Lung (tissue), 12 donors: Measurements from ENCODE around the gene ASZ1. TPM values are rescaled to one million over a fixed set of nuclear protein-coding genes. Genes with fewer than 3 reads are reported as not detected.

Source experiments
- ATAC-seq: fragments of 200-7000 bp; cut with Tn5 transposase; one replicate; pipeline ENCODE4 v1.9.1; 2020; ENCODE audit warnings: moderate number of reproducible peaks; ENCODE audit not compliant: insufficient read depth, low FRiP score
- DNase-seq, 3 donors: peaks; one replicate each; pipeline ENCODE4 v3.0.0-alpha.2; 2013 to 2017
- H3K27ac ChIP-seq, 2 donors: one replicate each; pipeline ENCODE4 v1.5.1; 2013; ENCODE audit warnings: mild to moderate bottlenecking in 2 of 2, moderate library complexity in 2 of 2, control low read depth in 1 of 2, inconsistent platforms in 1 of 2, low read depth in 1 of 2, low read length in 1 of 2
- H3K27me3 ChIP-seq, 3 donors: one replicate each; pipeline ENCODE4 v1.5.1; 2013; ENCODE audit warnings: low read length in 2 of 3; ENCODE audit not compliant: control insufficient read depth in 3 of 3, insufficient read depth in 3 of 3
- H3K36me3 ChIP-seq, 4 donors: one replicate each; pipeline ENCODE4 v1.5.1; 2013; ENCODE audit warnings: low read length in 4 of 4, mild to moderate bottlenecking in 1 of 4, moderate library complexity in 1 of 4; ENCODE audit not compliant: control insufficient read depth in 4 of 4, insufficient read depth in 4 of 4
- H3K4me1 ChIP-seq, 5 donors: one replicate each; pipeline ENCODE4 v1.5.1; 2013; ENCODE audit warnings: low read length in 5 of 5, mild to moderate bottlenecking in 2 of 5, moderate library complexity in 1 of 5; ENCODE audit not compliant: control insufficient read depth in 5 of 5, insufficient read depth in 5 of 5
- H3K4me3 ChIP-seq: one replicate; pipeline ENCODE4 v1.5.1; 2013; ENCODE audit warnings: mild to moderate bottlenecking, control low read depth, moderate library complexity
- H3K9ac ChIP-seq, 2 donors: one replicate each; pipeline ENCODE4 v1.5.1; 2013; ENCODE audit warnings: low read length in 2 of 2, control low read depth in 1 of 2; ENCODE audit not compliant: insufficient read depth in 1 of 2
- H3K9me3 ChIP-seq, 4 donors: one replicate each; pipeline ENCODE4 v1.5.1; 2013; ENCODE audit warnings: low read length in 3 of 4, mild to moderate bottlenecking in 1 of 4, moderate library complexity in 1 of 4; ENCODE audit not compliant: control insufficient read depth in 4 of 4, insufficient read depth in 3 of 4
- WGBS, 2 donors: extraction: QIAGEN DNeasy Blood & Tissue Kit; methylation state at CpG; one replicate each; pipeline ENCODE4 v1.1.7; 2013; 5-methylcytosine and 5-hydroxymethylcytosine counted together
- polyA plus RNA-seq, 2 donors: library from polyadenylated mRNA; stranded (reverse); fragments of 200-250 nt; gene quantifications; one replicate each; pipeline ENCODE4 v1.2.1, GENCODE V29; 2013
- total RNA-seq, 2 donors: library from RNA; depleted of rRNA in 1 of 2; stranded (reverse); fragments of >200 nt in 1 of 2; gene quantifications; one replicate each; pipeline ENCODE4 v1.2.1, GENCODE V29; 2014 to 2021
- TF ChIP-seq, protein P1 (sequence below): IDR thresholded peaks from 2 replicates; pipeline ENCODE4 v1.5.1; 2012; ENCODE audit warnings: mild to moderate bottlenecking; ENCODE audit errors: control extremely low read depth, extremely low read depth
- donor health status: control.
- donor health status: control.
- donor health status: Bipolar disorder and iron deficiency.
- donor health status: healthy.
- donor health status: DM: yes; HTN: yes; CAD: no.

Gene ASZ1
- total and polyA plus RNA-seq, 4 donors: 0.05 to 0.40 (median 0.11) TPM

GRCh38 chr7:117383046-117383445, 44.2 kb downstream of the ASZ1 start:
- WGBS, 2 donors: 64 to 71% methylated on average over 2 of the region's 2 CpGs
- DNase-seq (peak in 1 of 3 donors; percentile 50), ATAC-seq (no peak)
- Histone ChIP-seq H3K27ac (no peak overlapping the region), H3K9ac (peak overlapping the region in 1 of 2 donors; percentile 26), H3K4me1 (peaks cover 0 to 23% (median 0%) of the 10 kb centered on the region in 5 donors), H3K4me3 (no peak overlapping the region), H3K27me3 (no peaks in the 10 kb centered on the region), H3K36me3 (no peaks in the 10 kb centered on the region), H3K9me3 (no peaks in the 10 kb centered on the region)
- TF ChIP-seq, protein P1, sequence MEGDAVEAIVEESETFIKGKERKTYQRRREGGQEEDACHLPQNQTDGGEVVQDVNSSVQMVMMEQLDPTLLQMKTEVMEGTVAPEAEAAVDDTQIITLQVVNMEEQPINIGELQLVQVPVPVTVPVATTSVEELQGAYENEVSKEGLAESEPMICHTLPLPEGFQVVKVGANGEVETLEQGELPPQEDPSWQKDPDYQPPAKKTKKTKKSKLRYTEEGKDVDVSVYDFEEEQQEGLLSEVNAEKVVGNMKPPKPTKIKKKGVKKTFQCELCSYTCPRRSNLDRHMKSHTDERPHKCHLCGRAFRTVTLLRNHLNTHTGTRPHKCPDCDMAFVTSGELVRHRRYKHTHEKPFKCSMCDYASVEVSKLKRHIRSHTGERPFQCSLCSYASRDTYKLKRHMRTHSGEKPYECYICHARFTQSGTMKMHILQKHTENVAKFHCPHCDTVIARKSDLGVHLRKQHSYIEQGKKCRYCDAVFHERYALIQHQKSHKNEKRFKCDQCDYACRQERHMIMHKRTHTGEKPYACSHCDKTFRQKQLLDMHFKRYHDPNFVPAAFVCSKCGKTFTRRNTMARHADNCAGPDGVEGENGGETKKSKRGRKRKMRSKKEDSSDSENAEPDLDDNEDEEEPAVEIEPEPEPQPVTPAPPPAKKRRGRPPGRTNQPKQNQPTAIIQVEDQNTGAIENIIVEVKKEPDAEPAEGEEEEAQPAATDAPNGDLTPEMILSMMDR: no peak

- Histone ChIP-seq H3K4me1 (peaks cover 0 to 23% (median 0%) of the 10 kb centered on the region in 5 donors), H3K36me3 (no peaks in the 10 kb centered on the region), H3K27ac (no peak overlapping the region), H3K9me3 (no peaks in the 10 kb centered on the region), H3K27me3 (no peaks in the 10 kb centered on the region), H3K4me3 (no peak overlapping the region), H3K9ac (no peak overlapping the region)
- TF ChIP-seq, protein P1: no peak
- no peak for ATAC-seq
- no peak for DNase-seq
Observed at GRCh38 chr7:117381362-117381761, 45.9 kb downstream of the ASZ1 start.

GRCh38 chr7:117375380-117375779, 51.9 kb downstream of the ASZ1 start:
- no peaks in the 10 kb centered on the region for H3K36me3 ChIP-seq
- H3K9me3 ChIP-seq: no peaks in the 10 kb centered on the region
- H3K4me1 ChIP-seq: no peaks in the 10 kb centered on the region
- no peak overlapping the region for H3K4me3 ChIP-seq
- no peaks in the 10 kb centered on the region for H3K27me3 ChIP-seq
- H3K27ac ChIP-seq: no peak overlapping the region
- TF ChIP-seq, protein P1: no peak
- DNase-seq (no peak), ATAC-seq (no peak)
- no peak overlapping the region for H3K9ac ChIP-seq
- WGBS, 2 donors: 80 to 86% methylated on average over 2 of the region's 2 CpGs

GRCh38 chr7:117372073-117372472, 55.2 kb downstream of the ASZ1 start:
- Histone ChIP-seq H3K9me3 (no peaks in the 10 kb centered on the region), H3K4me1 (peaks cover 0 to 3% (median 0%) of the 10 kb centered on the region in 5 donors), H3K27me3 (no peaks in the 10 kb centered on the region), H3K9ac (no peak overlapping the region), H3K4me3 (no peak overlapping the region), H3K27ac (no peak overlapping the region), H3K36me3 (no peaks in the 10 kb centered on the region)
- no peak for ATAC-seq
- TF ChIP-seq, protein P1: no peak
- WGBS, 2 donors: 90 to 97% methylated on average over 1 of the region's 1 CpG
- no peak for DNase-seq
